Measurements from ENCODE around the gene CSNK2A2.

CSNK2A2 gene

DNA sequence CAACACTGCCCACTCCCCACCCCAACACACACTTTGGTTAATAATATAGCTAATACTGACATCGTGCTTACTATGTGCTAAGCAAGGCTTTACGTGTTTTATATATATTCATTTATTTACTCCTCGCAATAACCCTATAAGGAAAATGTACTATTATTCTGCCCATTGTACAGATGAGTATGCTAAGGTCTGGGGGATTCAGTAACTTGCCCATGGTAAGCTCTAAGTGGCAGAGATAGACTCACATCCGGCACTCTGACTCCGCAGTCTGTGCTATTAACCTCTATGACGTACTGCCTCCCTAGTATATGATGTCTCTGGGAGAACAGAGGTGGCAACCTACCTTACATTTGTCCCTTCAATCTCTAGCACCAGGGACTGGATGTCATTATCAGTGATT, 81.4 kb downstream of the CSNK2A2 start:
- Histone ChIP-seq H3K36me3 (ENCODE audit: insufficient read depth) (peaks cover 8% of the 10 kb centered on the region; the same call in 1 of the 2 replicates), H3K79me2 (ENCODE audit: insufficient read depth, low read depth) (peaks cover 40% of the 10 kb centered on the region), H3K4me2 (no peak overlapping the region), H3K27ac (no peak overlapping the region), H3K4me3 (IDR thresholded peaks at IDR 0.05; ENCODE audit: insufficient read depth, low read depth, low read length) (no peak overlapping the region), H3K27me3 (ENCODE audit: insufficient read depth, low read depth) (no peaks in the 10 kb centered on the region), H2AFZ (ENCODE audit: low read depth) (no peak overlapping the region), H3K4me1 (ENCODE audit: low read depth, poor library complexity, severe bottlenecking) (peaks cover 12% of the 10 kb centered on the region), H4K20me1 (ENCODE audit: insufficient read depth) (peaks cover 18% of the 10 kb centered on the region), H3K9ac (no peak overlapping the region)
- TF ChIP-seq, protein P1, sequence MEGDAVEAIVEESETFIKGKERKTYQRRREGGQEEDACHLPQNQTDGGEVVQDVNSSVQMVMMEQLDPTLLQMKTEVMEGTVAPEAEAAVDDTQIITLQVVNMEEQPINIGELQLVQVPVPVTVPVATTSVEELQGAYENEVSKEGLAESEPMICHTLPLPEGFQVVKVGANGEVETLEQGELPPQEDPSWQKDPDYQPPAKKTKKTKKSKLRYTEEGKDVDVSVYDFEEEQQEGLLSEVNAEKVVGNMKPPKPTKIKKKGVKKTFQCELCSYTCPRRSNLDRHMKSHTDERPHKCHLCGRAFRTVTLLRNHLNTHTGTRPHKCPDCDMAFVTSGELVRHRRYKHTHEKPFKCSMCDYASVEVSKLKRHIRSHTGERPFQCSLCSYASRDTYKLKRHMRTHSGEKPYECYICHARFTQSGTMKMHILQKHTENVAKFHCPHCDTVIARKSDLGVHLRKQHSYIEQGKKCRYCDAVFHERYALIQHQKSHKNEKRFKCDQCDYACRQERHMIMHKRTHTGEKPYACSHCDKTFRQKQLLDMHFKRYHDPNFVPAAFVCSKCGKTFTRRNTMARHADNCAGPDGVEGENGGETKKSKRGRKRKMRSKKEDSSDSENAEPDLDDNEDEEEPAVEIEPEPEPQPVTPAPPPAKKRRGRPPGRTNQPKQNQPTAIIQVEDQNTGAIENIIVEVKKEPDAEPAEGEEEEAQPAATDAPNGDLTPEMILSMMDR (conservative IDR thresholded peaks at IDR 0.05; ENCODE audit: low read depth, low read length): no peak

DNA sequence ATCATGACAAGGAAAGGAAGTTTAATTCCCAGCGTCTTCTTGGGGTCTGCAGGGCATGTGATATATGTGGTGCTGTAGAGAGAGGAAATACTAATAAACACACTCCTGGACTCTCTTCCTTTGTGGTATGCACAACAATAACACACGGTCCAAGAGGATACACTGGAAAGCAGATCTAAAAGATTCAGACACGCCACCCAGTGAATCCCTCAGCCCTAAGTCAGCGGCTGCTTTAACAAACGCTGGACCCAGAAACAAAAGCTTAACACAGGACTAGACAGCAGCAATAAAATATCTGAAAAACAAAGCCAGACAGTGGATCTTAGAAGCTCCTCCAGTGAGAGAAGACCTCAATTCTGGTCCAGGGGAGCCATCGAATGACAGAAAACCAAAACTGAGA, 81.8 kb downstream of the CSNK2A2 start:
- H3K4me3 ChIP-seq (IDR thresholded peaks at IDR 0.05; ENCODE audit: insufficient read depth, low read depth, low read length): no peak overlapping the region
- no peak overlapping the region for H3K9ac ChIP-seq
- no peak overlapping the region for H2AFZ ChIP-seq (ENCODE audit: low read depth)
- peaks cover 14% of the 10 kb centered on the region for H4K20me1 ChIP-seq (ENCODE audit: insufficient read depth)
- TF ChIP-seq, protein P1 (conservative IDR thresholded peaks at IDR 0.05; ENCODE audit: low read depth, low read length): no peak
- peaks cover 8% of the 10 kb centered on the region; the same call in 1 of the 2 replicates for H3K36me3 ChIP-seq (ENCODE audit: insufficient read depth)
- peaks cover 36% of the 10 kb centered on the region for H3K79me2 ChIP-seq (ENCODE audit: insufficient read depth, low read depth)
- no peaks in the 10 kb centered on the region for H3K27me3 ChIP-seq (ENCODE audit: insufficient read depth, low read depth)
- peaks cover 7% of the 10 kb centered on the region for H3K4me1 ChIP-seq (ENCODE audit: low read depth, poor library complexity, severe bottlenecking)
- H3K27ac ChIP-seq: no peak overlapping the region
- H3K4me2 ChIP-seq: no peak overlapping the region

DNA sequence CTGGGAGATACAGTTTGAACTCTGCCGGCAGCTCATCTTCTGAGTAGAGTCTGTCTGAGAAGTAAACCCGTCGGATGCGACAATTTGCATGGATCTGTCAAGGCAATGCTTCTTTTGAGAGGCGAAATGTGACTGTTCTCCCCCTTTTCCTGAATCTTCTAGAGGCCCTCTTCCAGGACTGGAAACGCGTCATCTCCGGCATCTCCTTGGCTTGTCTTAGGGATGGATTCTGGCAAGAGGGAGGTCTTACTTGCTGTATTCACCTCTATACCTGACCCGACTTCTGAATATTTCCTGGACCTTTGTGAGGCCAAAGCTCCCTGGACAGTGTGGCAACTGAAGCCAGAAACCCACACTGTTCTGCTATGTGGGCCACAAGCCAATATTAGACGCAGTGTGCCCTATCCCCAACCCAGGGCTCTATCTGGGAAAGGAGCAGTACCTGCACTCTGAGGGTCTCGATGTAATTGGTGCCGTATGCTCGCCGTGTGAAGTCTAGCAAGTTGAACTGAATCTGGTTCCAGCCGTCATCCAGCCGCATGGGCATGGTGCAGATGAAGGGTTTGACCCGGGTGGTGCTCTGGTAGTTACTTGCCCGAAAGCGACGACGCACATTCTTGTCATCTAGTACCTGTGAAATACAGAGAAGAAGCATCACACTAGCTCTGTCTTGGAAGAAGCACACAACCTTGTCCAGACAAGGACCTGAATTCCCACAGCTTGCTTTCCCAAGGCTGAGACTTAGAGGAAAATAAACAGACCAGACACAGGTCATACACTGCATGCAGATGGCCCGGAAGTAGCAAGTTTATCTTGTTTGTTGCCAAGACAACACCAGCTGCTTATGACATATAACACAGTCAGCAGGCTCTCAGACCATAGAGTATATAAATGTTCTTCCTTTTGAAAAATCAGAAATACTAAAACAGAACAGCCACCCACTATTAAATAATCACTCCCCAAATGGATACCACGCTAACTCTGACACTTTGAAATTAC, 82.8 kb downstream of the CSNK2A2 start:
- no peak overlapping the region for H3K4me2 ChIP-seq
- peaks cover 6% of the 10 kb centered on the region; the same call in 1 of the 2 replicates for H4K20me1 ChIP-seq (ENCODE audit: insufficient read depth)
- no peaks in the 10 kb centered on the region for H3K4me1 ChIP-seq (ENCODE audit: low read depth, poor library complexity, severe bottlenecking)
- H3K36me3 ChIP-seq (ENCODE audit: insufficient read depth): peaks cover 8% of the 10 kb centered on the region; the same call in 1 of the 2 replicates
- peaks cover 26% of the 10 kb centered on the region; the same call in 1 of the 2 replicates for H3K79me2 ChIP-seq (ENCODE audit: insufficient read depth, low read depth)
- TF ChIP-seq, protein P1 (conservative IDR thresholded peaks at IDR 0.05; ENCODE audit: low read depth, low read length): no peak
- no peak overlapping the region for H2AFZ ChIP-seq (ENCODE audit: low read depth)
- no peak overlapping the region for H3K9ac ChIP-seq
- H3K27ac ChIP-seq: no peak overlapping the region
- H3K27me3 ChIP-seq (ENCODE audit: insufficient read depth, low read depth): no peaks in the 10 kb centered on the region
- no peak overlapping the region for H3K4me3 ChIP-seq (IDR thresholded peaks at IDR 0.05; ENCODE audit: insufficient read depth, low read depth, low read length)

DNA sequence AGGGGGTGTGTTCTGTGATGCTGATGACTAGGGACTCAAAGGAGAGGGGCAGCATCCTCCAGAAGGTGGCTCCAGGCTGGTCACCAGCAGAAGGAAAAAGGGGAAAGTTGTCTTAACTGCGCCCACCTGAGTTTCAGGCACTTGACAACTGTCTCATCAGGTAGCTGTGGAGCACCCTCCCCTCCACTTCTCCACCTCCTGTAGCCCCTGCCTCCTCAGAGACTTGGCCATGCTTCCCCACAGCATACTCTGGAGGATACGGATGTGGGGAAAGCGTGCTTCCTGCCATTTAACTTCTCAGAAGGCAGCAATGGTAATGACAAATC, 86.6 kb downstream of the CSNK2A2 start:
- Histone ChIP-seq H2AFZ (ENCODE audit: low read depth) (no peak overlapping the region), H3K27ac (no peak overlapping the region), H4K20me1 (ENCODE audit: insufficient read depth) (no peaks in the 10 kb centered on the region), H3K36me3 (ENCODE audit: insufficient read depth) (peaks cover 8% of the 10 kb centered on the region; the same call in 1 of the 2 replicates), H3K4me1 (ENCODE audit: low read depth, poor library complexity, severe bottlenecking) (no peaks in the 10 kb centered on the region), H3K4me2 (no peak overlapping the region), H3K4me3 (IDR thresholded peaks at IDR 0.05; ENCODE audit: insufficient read depth, low read depth, low read length) (no peak overlapping the region), H3K79me2 (ENCODE audit: insufficient read depth, low read depth) (no peaks in the 10 kb centered on the region), H3K9ac (no peak overlapping the region), H3K27me3 (ENCODE audit: insufficient read depth, low read depth) (no peaks in the 10 kb centered on the region)
- TF ChIP-seq, protein P1 (conservative IDR thresholded peaks at IDR 0.05; ENCODE audit: low read depth, low read length): no peak
